ENCODE results near the gene CCDC196.

GRCh38 chr14:66487164-66487563 is 993 bp downstream of the CCDC196 start:
- TF ChIP-seq, protein P1, sequence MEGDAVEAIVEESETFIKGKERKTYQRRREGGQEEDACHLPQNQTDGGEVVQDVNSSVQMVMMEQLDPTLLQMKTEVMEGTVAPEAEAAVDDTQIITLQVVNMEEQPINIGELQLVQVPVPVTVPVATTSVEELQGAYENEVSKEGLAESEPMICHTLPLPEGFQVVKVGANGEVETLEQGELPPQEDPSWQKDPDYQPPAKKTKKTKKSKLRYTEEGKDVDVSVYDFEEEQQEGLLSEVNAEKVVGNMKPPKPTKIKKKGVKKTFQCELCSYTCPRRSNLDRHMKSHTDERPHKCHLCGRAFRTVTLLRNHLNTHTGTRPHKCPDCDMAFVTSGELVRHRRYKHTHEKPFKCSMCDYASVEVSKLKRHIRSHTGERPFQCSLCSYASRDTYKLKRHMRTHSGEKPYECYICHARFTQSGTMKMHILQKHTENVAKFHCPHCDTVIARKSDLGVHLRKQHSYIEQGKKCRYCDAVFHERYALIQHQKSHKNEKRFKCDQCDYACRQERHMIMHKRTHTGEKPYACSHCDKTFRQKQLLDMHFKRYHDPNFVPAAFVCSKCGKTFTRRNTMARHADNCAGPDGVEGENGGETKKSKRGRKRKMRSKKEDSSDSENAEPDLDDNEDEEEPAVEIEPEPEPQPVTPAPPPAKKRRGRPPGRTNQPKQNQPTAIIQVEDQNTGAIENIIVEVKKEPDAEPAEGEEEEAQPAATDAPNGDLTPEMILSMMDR (IDR thresholded peaks at IDR 0.05) = no peak
- TF ChIP-seq TAF1 (IDR thresholded peaks at IDR 0.05; ENCODE audit: borderline replicate concordance, low read depth, low read length) (no peak), POLR2AphosphoS5 (IDR thresholded peaks at IDR 0.05; ENCODE audit: low read depth, low read length) (no peak), EZH2phosphoT487 (IDR thresholded peaks at IDR 0.05; ENCODE audit: borderline replicate concordance, low read depth) (no peak)
- TF ChIP-seq, protein P2, sequence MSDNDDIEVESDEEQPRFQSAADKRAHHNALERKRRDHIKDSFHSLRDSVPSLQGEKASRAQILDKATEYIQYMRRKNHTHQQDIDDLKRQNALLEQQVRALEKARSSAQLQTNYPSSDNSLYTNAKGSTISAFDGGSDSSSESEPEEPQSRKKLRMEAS (IDR thresholded peaks at IDR 0.05; ENCODE audit: low read depth) = no peak
